SK-N-SH treated with all-trans-retinoic acid at 6 μM for 48 hours (cell line): ENCODE data around the gene PAX3.

ENCODE experiments used
- ATAC-seq: fragments of 200-7000 bp; cut with Tn5 transposase; 3 replicates; pipeline ENCODE4 v1.9.1; 2020; ENCODE audit warnings: mild to moderate bottlenecking, moderate library complexity
- ARNTL ChIP-seq: fragments of 450-650 bp; formaldehyde crosslinking; IDR thresholded peaks from 2 replicates; pipeline ENCODE4 v1.5.0; 2020; ENCODE audit warnings: low read depth, mild to moderate bottlenecking, moderate library complexity, borderline replicate concordance
- BACH2 ChIP-seq: fragments of 250-450 bp; sonication (Bioruptor Pico); IDR thresholded peaks from 2 replicates; pipeline ENCODE4 v1.9.0; 2021; ENCODE audit warnings: mild to moderate bottlenecking, borderline replicate concordance
- CREB5 ChIP-seq: fragments of 250-450 bp; sonication (Bioruptor Pico); IDR thresholded peaks from 2 replicates; pipeline ENCODE4 v1.5.1; 2020; ENCODE audit warnings: low read depth, mild to moderate bottlenecking, moderate library complexity
- CSDC2 ChIP-seq: fragments of 250-450 bp; sonication (Bioruptor Pico); IDR thresholded peaks from 2 replicates; pipeline ENCODE4 v1.5.0; 2020; ENCODE audit warnings: mild to moderate bottlenecking, moderate library complexity
- CSRNP3 ChIP-seq: fragments of 250-450 bp; sonication (Bioruptor Pico); IDR thresholded peaks from 2 replicates; pipeline ENCODE4 v1.5.1; 2021; ENCODE audit warnings: mild to moderate bottlenecking, moderate library complexity
- ESRRG ChIP-seq: fragments of 250-450 bp; sonication (Bioruptor Pico); IDR thresholded peaks from 2 replicates; pipeline ENCODE4 v1.6.1; 2021; ENCODE audit warnings: mild to moderate bottlenecking
- GLIS3 ChIP-seq: fragments of 250-450 bp; sonication (Bioruptor Pico); IDR thresholded peaks from 2 replicates; pipeline ENCODE4 v1.5.0; 2020; ENCODE audit warnings: mild to moderate bottlenecking, moderate library complexity
- ISL1 ChIP-seq: fragments of 250-450 bp; sonication (Bioruptor Pico); IDR thresholded peaks from 2 replicates; pipeline ENCODE4 v2.1.2; 2022; ENCODE audit warnings: mild to moderate bottlenecking, moderate library complexity
- OSR1 ChIP-seq: fragments of 250-450 bp; sonication (Bioruptor Pico); IDR thresholded peaks from 2 replicates; pipeline ENCODE4 v1.8.0; 2022; ENCODE audit warnings: moderate library complexity, mild to moderate bottlenecking, inconsistent platforms
- PATZ1 ChIP-seq: fragments of 250-450 bp; sonication (Bioruptor Pico); IDR thresholded peaks from 2 replicates; pipeline ENCODE4 v1.8.0; 2020; ENCODE audit warnings: mild to moderate bottlenecking, moderate library complexity, borderline replicate concordance
- POU6F1 ChIP-seq: fragments of 250-450 bp; sonication (Bioruptor Pico); IDR thresholded peaks from 2 replicates; pipeline ENCODE4 v1.8.0; 2021; ENCODE audit warnings: low read depth, mild to moderate bottlenecking, moderate library complexity, borderline replicate concordance
- PPARA ChIP-seq: fragments of 250-450 bp; sonication (Bioruptor Pico); IDR thresholded peaks from 2 replicates; pipeline ENCODE4 v1.5.0; 2020; ENCODE audit warnings: mild to moderate bottlenecking, borderline replicate concordance
- RARB ChIP-seq: fragments of 250-450 bp; sonication (Bioruptor Pico); IDR thresholded peaks from 2 replicates; pipeline ENCODE4 v1.8.0; 2021; ENCODE audit warnings: mild to moderate bottlenecking, moderate library complexity
- TSHZ2 ChIP-seq: fragments of 250-450 bp; sonication (Bioruptor Pico); IDR thresholded peaks from 2 replicates; pipeline ENCODE4 v1.5.0; 2020; ENCODE audit warnings: mild to moderate bottlenecking, moderate library complexity
- ZC3H10 ChIP-seq: fragments of 250-450 bp; sonication (Bioruptor Pico); IDR thresholded peaks from 2 replicates; pipeline ENCODE4 v1.5.1; 2021; ENCODE audit warnings: mild to moderate bottlenecking, moderate library complexity
- ZFP3 ChIP-seq: fragments of 250-450 bp; sonication (Bioruptor Pico); IDR thresholded peaks from 2 replicates; pipeline ENCODE4 v1.5.0; 2020; ENCODE audit warnings: mild to moderate bottlenecking, moderate library complexity
- ZNF565 ChIP-seq: fragments of 450-650 bp; formaldehyde crosslinking; conservative IDR thresholded peaks from 2 replicates; pipeline ENCODE4 v1.5.0; 2020; ENCODE audit warnings: low read depth, mild to moderate bottlenecking, moderate library complexity
- ZNF70 ChIP-seq: fragments of 450-650 bp; formaldehyde crosslinking; IDR thresholded peaks from 2 replicates; pipeline ENCODE4 v1.5.0; 2020; ENCODE audit warnings: mild to moderate bottlenecking, moderate library complexity
- ZNF8 ChIP-seq: fragments of 450-650 bp; formaldehyde crosslinking; IDR thresholded peaks from 2 replicates; pipeline ENCODE4 v1.5.0; 2020; ENCODE audit warnings: mild to moderate bottlenecking, moderate library complexity

Gene PAX3

GRCh38 chr2:222298311-222299150, at the start of gene PAX3:
TSS of gene PAX3 (minus strand) at chr2:222298998. CDS start at chr2:222298615, 383 bp downstream.
- TF ChIP-seq PATZ1 (CRISPR knock-in tag) = no peak
- no peak for TF ChIP-seq ZFP3 (CRISPR knock-in tag)
- no peak for TF ChIP-seq CSRNP3 (CRISPR knock-in tag)
- no peak for TF ChIP-seq PPARA (CRISPR knock-in tag)
- no peak for TF ChIP-seq RARB
- TF ChIP-seq CSDC2 (CRISPR knock-in tag) = no peak
- TF ChIP-seq ZC3H10 (CRISPR knock-in tag) = no peak
- ATAC-seq = peak; percentile 38

- TF ChIP-seq CREB5 (CRISPR knock-in tag) = no peak
- TF ChIP-seq ZNF565 (CRISPR knock-in tag) = no peak
- TF ChIP-seq CSDC2 (CRISPR knock-in tag) = no peak
- TF ChIP-seq ISL1 (CRISPR knock-in tag) = no peak
- no peak for TF ChIP-seq ZNF8 (CRISPR knock-in tag)
- TF ChIP-seq BACH2 (CRISPR knock-in tag) = no peak
- TF ChIP-seq ZC3H10 (CRISPR knock-in tag) = no peak
- TF ChIP-seq ZNF70 (CRISPR knock-in tag) = no peak
- no peak for TF ChIP-seq TSHZ2 (CRISPR knock-in tag)
- no peak for TF ChIP-seq PATZ1 (CRISPR knock-in tag)
- TF ChIP-seq GLIS3 = no peak
- TF ChIP-seq ARNTL (CRISPR knock-in tag) = no peak
- no peak for ATAC-seq
Measured at GRCh38 chr2:222341331-222341730, 42.5 kb upstream of the PAX3 start.

- ATAC-seq = no peak
- TF ChIP-seq POU6F1 (no peak), ZFP3 (CRISPR knock-in tag) (no peak), PPARA (CRISPR knock-in tag) (no peak), ARNTL (CRISPR knock-in tag) (no peak), ESRRG (CRISPR knock-in tag) (no peak), CSDC2 (CRISPR knock-in tag) (no peak), ISL1 (CRISPR knock-in tag) (no peak), OSR1 (no peak), BACH2 (CRISPR knock-in tag) (no peak), TSHZ2 (CRISPR knock-in tag) (no peak), PATZ1 (CRISPR knock-in tag) (no peak), ZNF565 (CRISPR knock-in tag) (no peak), ZNF70 (CRISPR knock-in tag) (no peak)
Measured at GRCh38 chr2:222338374-222338773, 39.6 kb upstream of the PAX3 start.
